OCI-LY1 (cell line): ENCODE data around the gene ARHGAP20.

Source experiments
- H2AFZ ChIP-seq: fragments of 200-600 bp; sonication (generic), shearing (Covaris generic); 2 replicates; pipeline ENCODE4 v1.6.0; 2014; ENCODE audit warnings: antibody characterized with exemption, mild to moderate bottlenecking, low read length
- H3F3A ChIP-seq: fragments of 200-600 bp; sonication (generic), shearing (Covaris generic); 2 replicates; pipeline ENCODE4 v1.6.0; 2014; ENCODE audit warnings: mild to moderate bottlenecking, antibody characterized with exemption, low read length, moderate library complexity; ENCODE audit not compliant: insufficient read depth
- H3K27ac ChIP-seq: fragments of 200-600 bp; sonication (generic); 2 replicates; pipeline ENCODE4 v1.5.1; 2014; ENCODE audit warnings: low read length, mixed run types, mild to moderate bottlenecking, low read depth; ENCODE audit not compliant: poor library complexity, severe bottlenecking
- H3K27me3 ChIP-seq: fragments of 200-600 bp; sonication (generic); 2 replicates; pipeline ENCODE4 v1.6.0; 2014; ENCODE audit warnings: antibody characterized with exemption, mild to moderate bottlenecking, low read length, moderate library complexity; ENCODE audit not compliant: insufficient read depth
- H3K36me3 ChIP-seq: fragments of 200-600 bp; sonication (generic); 2 replicates; pipeline ENCODE4 v1.6.1; 2014; ENCODE audit warnings: mild to moderate bottlenecking, antibody characterized with exemption, low read length, moderate library complexity, mixed read lengths; ENCODE audit not compliant: insufficient read depth
- H3K4me1 ChIP-seq: fragments of 200-600 bp; sonication (generic); 2 replicates; pipeline ENCODE4 v1.5.1; 2014; ENCODE audit warnings: mild to moderate bottlenecking, low read length, moderate library complexity; ENCODE audit not compliant: insufficient read depth, severe bottlenecking
- H3K4me2 ChIP-seq: fragments of 200-600 bp; sonication (generic), shearing (Covaris generic); 2 replicates; pipeline ENCODE4 v1.6.1; 2014; ENCODE audit warnings: low read length
- H3K4me3 ChIP-seq: fragments of 200-600 bp; sonication (generic); 2 replicates; pipeline ENCODE4 v1.5.1; 2014; ENCODE audit warnings: low read length, low read depth, mild to moderate bottlenecking, mixed read lengths; ENCODE audit not compliant: poor library complexity, severe bottlenecking
- H3K79me2 ChIP-seq: fragments of 200-600 bp; shearing (Covaris generic); 2 replicates; pipeline ENCODE4 v1.6.1; 2016; ENCODE audit warnings: mixed run types, low read length, mixed read lengths; ENCODE audit not compliant: insufficient read depth
- H3K9ac ChIP-seq: fragments of 200-600 bp; sonication (generic), shearing (Covaris generic); 2 replicates; pipeline ENCODE4 v1.6.1; 2014; ENCODE audit warnings: mild to moderate bottlenecking, low read length, mixed read lengths
- H3K9me2 ChIP-seq: fragments of 200-600 bp; sonication (generic), shearing (Covaris generic); 2 replicates; pipeline ENCODE4 v1.6.1; 2014; ENCODE audit warnings: low read depth, mild to moderate bottlenecking, low read length, mixed read lengths
- H3K9me3 ChIP-seq: fragments of 200-600 bp; shearing (Covaris generic); 2 replicates; pipeline ENCODE4 v1.6.1; 2014; ENCODE audit warnings: low read length, mixed read lengths
- H4K20me1 ChIP-seq: fragments of 200-600 bp; sonication (generic), shearing (Covaris generic); 2 replicates; pipeline ENCODE4 v1.6.0; 2016; ENCODE audit warnings: mild to moderate bottlenecking, low read length; ENCODE audit not compliant: insufficient read depth
- CTCF ChIP-seq: fragments of 200-600 bp; sonication (generic), shearing (Covaris generic); IDR thresholded peaks from 2 replicates; pipeline ENCODE4 v1.5.1; 2017; ENCODE audit warnings: mild to moderate bottlenecking, antibody characterized with exemption, low read length, moderate library complexity, mixed read lengths
- EZH2 ChIP-seq: fragments of 200-600 bp; sonication (generic), shearing (Covaris generic); IDR thresholded peaks from 2 replicates; pipeline ENCODE4 v1.8.0; 2017; ENCODE audit warnings: borderline replicate concordance, mixed run types, mild to moderate bottlenecking, antibody characterized with exemption, low read length, moderate library complexity, mixed read lengths

The ARHGAP20 gene

GRCh38 chr11:110711448-110711775, 825 bp downstream of the ARHGAP20 start:
- Histone ChIP-seq H3K9ac (no peak overlapping the region; the same call in 1 of the 2 replicates), H3K4me3 (peak overlapping the region; percentile 64)

GRCh38 chr11:110710628-110711381, 1.4 kb downstream of the ARHGAP20 start:
- Histone ChIP-seq H3F3A (no peaks in the 10 kb centered on the region), H3K36me3 (no peaks in the 10 kb centered on the region), H3K9ac (no peak overlapping the region), H4K20me1 (no peaks in the 10 kb centered on the region), H3K9me3 (no peaks in the 10 kb centered on the region), H2AFZ (no peak overlapping the region), H3K9me2 (no peaks in the 10 kb centered on the region), H3K27ac (no peak overlapping the region), H3K4me2 (peak overlapping the region; percentile 10; the same call in 1 of the 2 replicates), H3K27me3 (no peaks in the 10 kb centered on the region), H3K79me2 (no peaks in the 10 kb centered on the region), H3K4me1 (peaks cover 14% of the 10 kb centered on the region), H3K4me3 (peak overlapping the region; percentile 64)
- TF ChIP-seq CTCF (no peak), EZH2 (no peak)

More at GRCh38 chr11:110711448-110711775, 825 bp downstream of the ARHGAP20 start:
- Histone ChIP-seq H3K9me2 (no peaks in the 10 kb centered on the region), H3K4me2 (peak overlapping the region; percentile 70), H3K36me3 (no peaks in the 10 kb centered on the region), H3K79me2 (no peaks in the 10 kb centered on the region), H3K27ac (no peak overlapping the region), H3K9me3 (no peaks in the 10 kb centered on the region), H3F3A (no peaks in the 10 kb centered on the region), H4K20me1 (no peaks in the 10 kb centered on the region), H3K4me1 (peaks cover 14% of the 10 kb centered on the region), H2AFZ (no peak overlapping the region), H3K27me3 (no peaks in the 10 kb centered on the region)
- no peak for TF ChIP-seq CTCF
- TF ChIP-seq EZH2, result no peak

GRCh38 chr11:110704210-110704864, 7.9 kb downstream of the ARHGAP20 start:
- Histone ChIP-seq H3K4me2 (no peak overlapping the region), H3K9me2 (no peaks in the 10 kb centered on the region), H3K4me3 (no peak overlapping the region), H3F3A (no peaks in the 10 kb centered on the region), H4K20me1 (no peaks in the 10 kb centered on the region), H3K27ac (no peak overlapping the region), H3K9me3 (no peaks in the 10 kb centered on the region), H2AFZ (no peak overlapping the region), H3K4me1 (no peaks in the 10 kb centered on the region), H3K79me2 (no peaks in the 10 kb centered on the region), H3K9ac (no peak overlapping the region), H3K27me3 (no peaks in the 10 kb centered on the region), H3K36me3 (no peaks in the 10 kb centered on the region)
- no peak for TF ChIP-seq EZH2
- TF ChIP-seq CTCF, result no peak
